Astrocyte (in vitro differentiated cells and primary cell): Measurements from ENCODE around the gene RNF145.

Experiments used
- CTCF ChIP-seq: IDR thresholded peaks from 2 replicates; pipeline ENCODE4 v1.5.1; 2011; ENCODE audit warnings: low read depth, mild to moderate bottlenecking, inconsistent platforms, low read length, moderate library complexity; ENCODE audit not compliant: insufficient read depth
- EZH2 ChIP-seq: IDR thresholded peaks from 2 replicates; pipeline ENCODE4 v1.6.1; 2012; ENCODE audit warnings: mild to moderate bottlenecking, low read length, inconsistent platforms; ENCODE audit not compliant: insufficient read depth

GRCh38 chr5:159128070-159128541 is 81.2 kb downstream of the RNF145 start:
- TF ChIP-seq EZH2: no peak
- TF ChIP-seq CTCF: no peak
